CD4-positive, alpha-beta T cell treated with Interleukin-6 at 100 ng/mL for 8 hours (primary cell): ENCODE results near the gene C12orf60.

Experiments
- DNase-seq: peaks from one replicate; pipeline ENCODE4 v3.0.0-alpha.2; 2020; ENCODE audit warnings: mixed read lengths, low spot score

C12orf60 gene

GRCh38 chr12:14873440-14874185, 70.1 kb downstream of the C12orf60 start:
- no peak for DNase-seq
